Activated T-helper 9 cell treated with anti-CD3 and anti-CD28 coated beads, Interleukin-2, amount 50 U/mL, for 16 hours (primary cell): ENCODE results near the gene ASB15.

Source experiments
- DNase-seq: peaks from one replicate; pipeline ENCODE4 v3.0.0-alpha.2; 2020; ENCODE audit warnings: low read depth

ASB15 gene

GRCh38 chr7:123635551-123636359 lies 34.1 kb downstream of the ASB15 start:
- DNase-seq: no peak

- no peak for DNase-seq
Observed at GRCh38 chr7:123637203-123637602, 35.6 kb downstream of the ASB15 start.

GRCh38 chr7:123637878-123638277 lies 36.3 kb downstream of the ASB15 start:
- no peak for DNase-seq

GRCh38 chr7:123639631-123640030 lies 38.0 kb downstream of the ASB15 start:
- DNase-seq: no peak

GRCh38 chr7:123640583-123640982 lies 39.0 kb downstream of the ASB15 start:
- no peak for DNase-seq

- DNase-seq: no peak
Observed at GRCh38 chr7:123641901-123642300, 40.3 kb downstream of the ASB15 start.

GRCh38 chr7:123643495-123644441 lies 42.1 kb downstream of the ASB15 start:
- no peak for DNase-seq

- DNase-seq: no peak
Observed at GRCh38 chr7:123645516-123645915, 43.9 kb downstream of the ASB15 start.

- DNase-seq: no peak
Observed at GRCh38 chr7:123647106-123647730, 45.6 kb downstream of the ASB15 start.

- no peak for DNase-seq
Observed at GRCh38 chr7:123649964-123650363, 48.3 kb downstream of the ASB15 start.

GRCh38 chr7:123650595-123650994 lies 49.0 kb downstream of the ASB15 start:
- DNase-seq: no peak

GRCh38 chr7:123652406-123652805 lies 50.8 kb downstream of the ASB15 start:
- DNase-seq: no peak

GRCh38 chr7:123653162-123653561 lies 51.5 kb downstream of the ASB15 start:
- no peak for DNase-seq

- DNase-seq: no peak
Observed at GRCh38 chr7:123655614-123656013, 54.0 kb downstream of the ASB15 start, which contains the start of gene LMOD2. Gene LMOD2, plus strand, starts transcription at chr7:123655866. Its CDS starts 98 bp downstream, at chr7:123655964.

- DNase-seq: no peak
Observed at GRCh38 chr7:123656544-123657303, 55.1 kb downstream of the ASB15 start.

- DNase-seq: no peak
Observed at GRCh38 chr7:123657304-123657685, 55.7 kb downstream of the ASB15 start.

GRCh38 chr7:123658023-123658422 lies 56.4 kb downstream of the ASB15 start:
- no peak for DNase-seq

- DNase-seq: no peak
Observed at GRCh38 chr7:123660514-123661354, 59.1 kb downstream of the ASB15 start.

- DNase-seq: no peak
Observed at GRCh38 chr7:123661765-123662164, 60.1 kb downstream of the ASB15 start.

GRCh38 chr7:123662293-123662692 lies 60.7 kb downstream of the ASB15 start:
- no peak for DNase-seq

GRCh38 chr7:123662755-123663154 lies 61.1 kb downstream of the ASB15 start:
- no peak for DNase-seq
